ENCODE results near the gene VPS9D1. TPM values are rescaled to one million over a fixed set of nuclear protein-coding genes. Genes with fewer than 3 reads are reported as not detected.

Gene VPS9D1, protein sequence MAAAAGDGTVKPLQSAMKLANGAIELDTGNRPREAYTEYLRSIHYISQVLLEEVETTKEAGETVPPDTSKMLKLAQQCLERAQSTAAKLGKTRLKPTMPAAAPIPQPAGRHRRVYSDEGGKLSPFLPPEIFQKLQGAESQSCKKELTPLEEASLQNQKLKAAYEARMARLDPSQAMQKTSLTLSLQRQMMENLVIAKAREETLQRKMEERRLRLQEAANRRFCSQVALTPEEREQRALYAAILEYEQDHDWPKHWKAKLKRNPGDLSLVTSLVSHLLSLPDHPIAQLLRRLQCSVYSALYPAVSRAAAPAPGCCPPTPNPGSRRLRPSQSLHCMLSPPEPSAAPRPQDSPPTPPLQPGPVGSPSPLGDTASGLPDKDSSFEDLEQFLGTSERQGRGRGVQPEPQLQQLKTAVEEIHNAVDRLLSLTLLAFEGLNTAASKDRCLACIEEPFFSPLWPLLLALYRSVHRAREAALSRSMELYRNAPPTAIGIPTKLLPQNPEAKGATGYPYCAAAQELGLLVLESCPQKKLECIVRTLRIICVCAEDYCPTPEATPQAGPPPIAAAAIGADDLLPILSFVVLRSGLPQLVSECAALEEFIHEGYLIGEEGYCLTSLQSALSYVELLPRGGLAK
- under 1 TPM in 5 of 6 donors, not detected in 1; 0.14 to 0.88 (median 0.51) TPM for polyA plus RNA-seq (ENCODE audit: low read depth in 6 of 6)

GRCh38 chr16:89720813-89721545 lies at the start of gene VPS9D1, which contains the start of gene ZNF276:
Gene VPS9D1 (minus strand): TSS chr16:89720898. CDS start chr16:89720861, 37 bp downstream.
Gene ZNF276 (plus strand): TSS chr16:89721537. CDS start chr16:89721641, 104 bp downstream.
- H3K27me3 Mint-ChIP-seq, result no peaks in the 10 kb centered on the region
- H3K27ac Mint-ChIP-seq, result peak within 1 kb of the TSS; percentile 91 to 98 (median 94)
- H3K4me1 Mint-ChIP-seq, result peaks cover 24 to 28% (median 27%) of the 10 kb centered on the region in 3 donors
- H3K4me3 Mint-ChIP-seq, result peak within 1 kb of the TSS; percentile 74 to 95 (median 90)
- H3K9me3 Mint-ChIP-seq, result no peaks in the 10 kb centered on the region
- ATAC-seq (ENCODE audit: low read depth in 2 of 2), result peak; percentile 66 to 67
- peak; percentile 82 for DNase-seq
- H3K36me3 Mint-ChIP-seq, result peaks cover 0 to 7% of the 10 kb centered on the region in 2 donors

GRCh38 chr16:89770367-89770766 lies 49.7 kb upstream of the VPS9D1 start:
- H3K27me3 Mint-ChIP-seq, result no peaks in the 10 kb centered on the region
- H3K4me3 Mint-ChIP-seq, result no peak overlapping the region
- no peak for ATAC-seq (ENCODE audit: low read depth in 2 of 2)

GRCh38 chr16:89765292-89765830 lies 44.7 kb upstream of the VPS9D1 start:
- Mint-ChIP-seq H3K4me3 (peak overlapping the region; percentile 86 to 100 (median 96)), H3K36me3 (peaks cover 0 to 6% of the 10 kb centered on the region in 2 donors), H3K27me3 (no peaks in the 10 kb centered on the region), H3K9me3 (no peaks in the 10 kb centered on the region), H3K4me1 (peaks cover 27 to 55% (median 43%) of the 10 kb centered on the region in 3 donors), H3K27ac (peak overlapping the region; percentile 81 to 98 (median 96))
- no peak for ATAC-seq (ENCODE audit: low read depth in 2 of 2)
- DNase-seq, result no peak

More at GRCh38 chr16:89770367-89770766, 49.7 kb upstream of the VPS9D1 start:
- Mint-ChIP-seq H3K27ac (no peak overlapping the region), H3K9me3 (no peaks in the 10 kb centered on the region), H3K4me1 (peaks cover 0 to 7% (median 2%) of the 10 kb centered on the region in 3 donors), H3K36me3 (no peaks in the 10 kb centered on the region)
- DNase-seq, result no peak

DNA sequence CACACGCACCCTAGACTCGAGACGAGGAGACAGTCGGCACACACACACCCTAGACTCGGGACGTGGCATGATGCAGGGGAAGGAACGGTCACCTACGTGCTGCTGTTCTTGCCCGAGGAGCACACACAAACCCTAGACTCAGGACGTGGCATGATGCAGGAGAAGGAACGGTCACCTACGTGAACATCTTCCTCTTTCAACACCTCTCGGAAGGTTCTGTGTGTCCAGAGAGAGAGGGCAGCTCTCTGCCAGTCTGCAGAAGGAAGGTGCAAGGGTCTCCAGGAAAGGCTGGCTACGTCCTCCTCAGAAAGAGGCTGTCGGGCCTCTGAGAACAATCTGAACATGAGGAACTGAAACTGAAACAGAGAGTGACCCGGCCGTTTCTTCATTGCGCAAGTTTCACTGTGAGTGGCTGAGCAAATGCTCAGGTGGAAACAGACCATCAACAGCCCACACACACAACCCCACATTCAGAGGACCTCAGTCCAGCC lies 44.1 kb upstream of the VPS9D1 start:
- Mint-ChIP-seq H3K9me3 (no peaks in the 10 kb centered on the region), H3K36me3 (peaks cover 0 to 7% of the 10 kb centered on the region in 2 donors), H3K4me3 (peak overlapping the region; percentile 86 to 100 (median 96)), H3K27ac (peak overlapping the region; percentile 81 to 98 (median 96)), H3K4me1 (peaks cover 30 to 60% (median 47%) of the 10 kb centered on the region in 3 donors), H3K27me3 (no peaks in the 10 kb centered on the region)
- peak; percentile 72 for DNase-seq
- ATAC-seq (ENCODE audit: low read depth in 2 of 2), result peak; percentile 95 to 96

DNA sequence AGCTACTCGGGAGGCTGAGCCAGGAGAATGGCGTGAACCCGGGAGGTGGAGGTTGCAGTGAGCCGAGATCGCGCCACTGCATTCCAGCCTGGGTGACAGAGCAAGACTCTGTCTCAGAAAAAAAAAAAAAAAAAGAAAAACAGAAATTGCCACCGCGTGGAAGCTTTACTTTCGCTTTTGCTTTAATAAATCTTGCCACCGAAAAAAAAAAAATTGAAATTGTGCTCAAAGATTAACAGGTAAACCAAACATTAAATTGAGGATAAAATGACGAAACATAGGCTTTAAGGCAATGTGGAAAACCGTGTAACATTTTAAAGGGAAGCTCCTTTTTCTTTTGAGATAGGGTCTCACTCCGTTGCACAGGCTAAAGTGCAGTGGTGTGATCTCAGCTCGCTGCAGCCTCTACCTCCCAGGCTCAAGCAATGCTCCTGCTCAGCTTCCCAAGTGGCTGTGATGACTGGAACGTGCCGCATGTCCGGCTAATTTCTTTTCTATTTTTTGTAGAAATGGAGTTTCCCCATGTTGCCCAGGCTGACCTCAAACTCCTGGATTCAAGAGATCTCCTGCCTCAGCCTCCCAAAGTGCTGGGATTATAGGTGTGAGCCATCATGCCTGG lies 40.7 kb upstream of the VPS9D1 start:
- ATAC-seq (ENCODE audit: low read depth in 2 of 2), result no peak
- no peaks in the 10 kb centered on the region for H3K27me3 Mint-ChIP-seq

GRCh38 chr16:89759746-89760340 lies 39.1 kb upstream of the VPS9D1 start:
- H3K27ac Mint-ChIP-seq, result peak overlapping the region in 3 of 6 donors; percentile 33 to 94 (median 90)
- H3K27me3 Mint-ChIP-seq, result no peaks in the 10 kb centered on the region
- H3K9me3 Mint-ChIP-seq, result no peaks in the 10 kb centered on the region
- DNase-seq, result no peak
- H3K4me1 Mint-ChIP-seq, result peaks cover 27 to 53% (median 46%) of the 10 kb centered on the region in 3 donors
- no peak for ATAC-seq (ENCODE audit: low read depth in 2 of 2)
- peak overlapping the region in 6 of 8 donors; percentile 19 to 89 (median 72) for H3K4me3 Mint-ChIP-seq
- peaks cover 1 to 7% of the 10 kb centered on the region in 2 donors for H3K36me3 Mint-ChIP-seq

More for the DNA sequence above, 40.7 kb upstream of the VPS9D1 start:
- peak overlapping the region; percentile 90 to 97 (median 93) for H3K27ac Mint-ChIP-seq
- H3K36me3 Mint-ChIP-seq, result peaks cover 0 to 7% of the 10 kb centered on the region in 2 donors
- H3K4me3 Mint-ChIP-seq, result peak overlapping the region; percentile 78 to 94 (median 86)
- peak; percentile 12 for DNase-seq
- H3K4me1 Mint-ChIP-seq, result peaks cover 30 to 62% (median 47%) of the 10 kb centered on the region in 3 donors
- H3K9me3 Mint-ChIP-seq, result no peaks in the 10 kb centered on the region

DNA sequence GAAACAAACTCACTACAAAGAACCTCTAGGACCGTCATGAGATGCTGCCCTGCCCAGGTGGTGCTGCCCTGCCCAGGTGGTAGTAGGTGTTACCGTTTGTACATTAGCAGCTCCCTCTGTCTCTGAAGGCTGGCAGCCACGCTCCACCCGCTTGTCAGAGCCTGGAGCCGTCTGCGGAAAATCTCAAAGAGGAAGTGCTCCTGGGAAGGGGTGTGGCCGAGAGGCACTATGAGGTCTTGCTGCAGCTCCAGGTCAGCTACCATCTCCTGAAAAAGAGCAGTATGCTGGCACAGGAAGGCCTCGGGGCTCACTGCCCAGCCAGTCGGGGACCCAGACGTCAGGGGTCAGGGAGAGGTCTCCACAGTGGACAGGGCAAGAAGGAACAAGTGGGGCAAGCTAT lies 28.9 kb upstream of the VPS9D1 start:
- H3K9me3 Mint-ChIP-seq, result no peaks in the 10 kb centered on the region
- peaks cover 10 to 21% (median 12%) of the 10 kb centered on the region in 3 donors for H3K4me1 Mint-ChIP-seq
- H3K27ac Mint-ChIP-seq, result peak overlapping the region in 2 of 6 donors; percentile 32 to 64
- H3K36me3 Mint-ChIP-seq, result peaks cover 0 to 2% of the 10 kb centered on the region in 2 donors
- H3K4me3 Mint-ChIP-seq, result peak overlapping the region in 2 of 8 donors; percentile 4 to 73
- no peaks in the 10 kb centered on the region for H3K27me3 Mint-ChIP-seq
- peak; percentile 12 for DNase-seq
- peak; percentile 32 to 67 for ATAC-seq (ENCODE audit: low read depth in 2 of 2)

DNA sequence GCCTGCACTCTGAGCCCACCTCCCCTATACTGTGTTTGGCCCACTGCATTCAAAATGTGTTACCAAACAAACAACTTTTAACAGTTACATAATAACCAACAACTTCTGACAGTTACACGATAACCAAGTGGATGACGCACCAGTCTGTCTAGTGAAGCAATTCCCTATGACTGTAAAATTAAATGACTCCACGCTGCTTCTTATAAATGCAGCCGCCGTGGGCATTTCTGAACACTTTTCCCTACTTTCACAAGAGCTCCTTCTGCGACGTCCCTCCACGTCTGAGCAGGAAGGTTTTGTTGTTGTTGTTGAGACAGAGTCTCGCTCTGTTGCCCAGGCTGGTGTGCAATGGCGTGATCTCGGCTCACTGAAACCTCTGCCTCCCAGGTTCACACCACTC lies 28.2 kb upstream of the VPS9D1 start:
- peaks cover 9 to 17% (median 12%) of the 10 kb centered on the region in 3 donors for H3K4me1 Mint-ChIP-seq
- no peak overlapping the region for H3K4me3 Mint-ChIP-seq
- no peaks in the 10 kb centered on the region for H3K36me3 Mint-ChIP-seq
- DNase-seq (no peak), ATAC-seq (ENCODE audit: low read depth in 2 of 2) (no peak)
- no peaks in the 10 kb centered on the region for H3K9me3 Mint-ChIP-seq
- H3K27ac Mint-ChIP-seq, result no peak overlapping the region
- H3K27me3 Mint-ChIP-seq, result no peaks in the 10 kb centered on the region

DNA sequence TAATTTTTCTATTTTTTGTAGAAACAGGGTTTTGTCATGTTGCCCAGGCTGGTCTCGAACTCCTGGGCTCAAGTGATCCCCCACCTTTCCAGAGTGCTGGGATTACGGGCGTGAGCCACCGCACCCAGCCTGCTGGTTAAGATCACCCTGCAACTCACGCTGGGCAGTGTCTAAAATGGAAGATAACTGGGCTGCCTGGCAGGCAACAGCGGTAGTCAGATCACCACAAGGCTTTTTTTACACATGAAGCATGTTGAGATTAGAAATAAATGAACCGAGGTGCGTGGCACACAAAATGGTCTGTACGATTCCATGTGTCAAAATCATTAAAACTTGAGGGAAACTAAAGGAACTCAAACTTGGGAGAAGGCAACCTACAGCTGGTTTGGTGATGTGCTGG lies 27.4 kb upstream of the VPS9D1 start:
- Mint-ChIP-seq H3K4me3 (no peak overlapping the region), H3K27me3 (no peaks in the 10 kb centered on the region), H3K36me3 (no peaks in the 10 kb centered on the region), H3K9me3 (no peaks in the 10 kb centered on the region), H3K4me1 (peaks cover 5 to 12% (median 12%) of the 10 kb centered on the region in 3 donors), H3K27ac (peak overlapping the region in 2 of 6 donors; percentile 11 to 29)
- DNase-seq (no peak), ATAC-seq (ENCODE audit: low read depth in 2 of 2) (no peak)

DNA sequence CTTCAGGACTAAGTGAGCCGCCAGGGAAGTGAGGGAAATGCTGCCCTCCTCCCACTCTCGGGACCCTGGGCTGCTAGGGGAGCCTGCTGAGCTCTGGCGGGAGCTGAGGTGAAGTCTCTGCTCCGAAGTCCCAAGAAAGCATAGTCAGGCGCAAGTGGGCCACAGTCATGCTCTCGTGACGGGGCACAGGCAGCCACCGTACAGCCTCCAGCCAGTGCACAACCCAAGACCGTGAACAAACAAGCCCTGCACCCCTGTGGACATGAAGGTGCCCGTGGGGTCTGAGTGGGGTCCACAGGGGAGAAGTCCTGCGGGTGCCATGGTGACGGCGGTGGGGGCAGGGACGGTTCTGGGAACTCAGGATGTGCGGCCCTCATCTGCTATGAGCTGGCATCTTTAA lies 25.3 kb upstream of the VPS9D1 start:
- Mint-ChIP-seq H3K4me1 (peaks cover 5 to 13% (median 9%) of the 10 kb centered on the region in 3 donors), H3K27me3 (no peaks in the 10 kb centered on the region), H3K4me3 (no peak overlapping the region), H3K27ac (peak overlapping the region in 1 of 6 donors; percentile 26), H3K9me3 (no peaks in the 10 kb centered on the region), H3K36me3 (no peaks in the 10 kb centered on the region)
- no peak for ATAC-seq (ENCODE audit: low read depth in 2 of 2)
- no peak for DNase-seq

DNA sequence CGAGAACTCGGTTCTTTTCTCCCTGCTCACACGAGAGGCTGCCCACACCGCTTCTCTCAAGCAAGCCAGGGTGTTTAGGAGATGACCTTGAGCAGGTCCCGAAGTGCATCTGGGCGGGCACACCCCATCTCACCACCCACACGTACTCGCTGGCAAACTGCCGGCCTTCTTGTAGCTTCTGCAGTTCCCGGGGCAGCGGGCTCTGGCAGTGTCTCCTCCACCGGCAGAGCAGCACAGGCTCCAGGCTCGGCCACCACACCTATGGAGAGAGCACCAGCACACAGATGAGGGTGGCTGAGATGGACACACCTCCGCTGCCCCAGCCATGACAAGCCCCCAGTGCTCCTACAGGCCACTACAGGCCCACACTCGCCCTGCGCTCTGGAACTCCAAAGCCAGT lies 24.1 kb upstream of the VPS9D1 start:
- no peaks in the 10 kb centered on the region for H3K36me3 Mint-ChIP-seq
- H3K4me1 Mint-ChIP-seq, result peaks cover 3 to 11% (median 10%) of the 10 kb centered on the region in 3 donors
- ATAC-seq (ENCODE audit: low read depth in 2 of 2) (no peak), DNase-seq (no peak)
- peak overlapping the region in 1 of 6 donors; percentile 69 for H3K27ac Mint-ChIP-seq
- H3K27me3 Mint-ChIP-seq, result no peaks in the 10 kb centered on the region
- H3K9me3 Mint-ChIP-seq, result no peaks in the 10 kb centered on the region
- no peak overlapping the region for H3K4me3 Mint-ChIP-seq

DNA sequence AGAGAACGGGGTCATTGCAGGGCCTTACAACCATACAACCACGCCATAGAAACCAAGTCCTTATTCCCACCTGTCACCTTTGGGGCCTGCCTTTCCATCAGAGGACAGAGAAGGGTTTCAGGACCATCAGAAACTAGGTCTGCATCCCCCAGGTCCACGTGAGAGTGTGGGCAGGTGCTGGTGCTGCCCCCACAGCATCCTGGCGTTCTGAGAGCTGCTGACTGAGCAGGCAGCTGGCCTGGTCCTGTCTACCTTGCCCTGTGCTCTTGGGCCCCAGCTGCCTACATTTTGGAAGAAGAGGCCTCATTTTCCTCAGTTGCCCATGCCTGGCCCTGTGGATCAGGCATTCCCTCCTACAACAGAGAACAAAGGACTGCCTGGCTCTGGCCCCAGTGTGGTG lies 22.2 kb upstream of the VPS9D1 start:
- ATAC-seq (ENCODE audit: low read depth in 2 of 2) (no peak), DNase-seq (no peak)
- H3K9me3 Mint-ChIP-seq, result no peaks in the 10 kb centered on the region
- H3K36me3 Mint-ChIP-seq, result no peaks in the 10 kb centered on the region
- no peaks in the 10 kb centered on the region for H3K27me3 Mint-ChIP-seq
- peak overlapping the region in 3 of 6 donors; percentile 34 to 82 (median 60) for H3K27ac Mint-ChIP-seq
- H3K4me1 Mint-ChIP-seq, result peaks cover 0 to 5% (median 5%) of the 10 kb centered on the region in 3 donors
- no peak overlapping the region for H3K4me3 Mint-ChIP-seq
